Hematopoietic multipotent progenitor cell treated with erythropoietin and hydrocortisone succinate and interleukin-3 and kit ligand, for 15 days (in vitro differentiated cells): ENCODE measurements around the gene CCNO.

ENCODE experiments used
- DNase-seq: peaks from one replicate; pipeline ENCODE4 v3.0.0-alpha.2; 2015; ENCODE audit warnings: low spot score

Gene CCNO

DNA sequence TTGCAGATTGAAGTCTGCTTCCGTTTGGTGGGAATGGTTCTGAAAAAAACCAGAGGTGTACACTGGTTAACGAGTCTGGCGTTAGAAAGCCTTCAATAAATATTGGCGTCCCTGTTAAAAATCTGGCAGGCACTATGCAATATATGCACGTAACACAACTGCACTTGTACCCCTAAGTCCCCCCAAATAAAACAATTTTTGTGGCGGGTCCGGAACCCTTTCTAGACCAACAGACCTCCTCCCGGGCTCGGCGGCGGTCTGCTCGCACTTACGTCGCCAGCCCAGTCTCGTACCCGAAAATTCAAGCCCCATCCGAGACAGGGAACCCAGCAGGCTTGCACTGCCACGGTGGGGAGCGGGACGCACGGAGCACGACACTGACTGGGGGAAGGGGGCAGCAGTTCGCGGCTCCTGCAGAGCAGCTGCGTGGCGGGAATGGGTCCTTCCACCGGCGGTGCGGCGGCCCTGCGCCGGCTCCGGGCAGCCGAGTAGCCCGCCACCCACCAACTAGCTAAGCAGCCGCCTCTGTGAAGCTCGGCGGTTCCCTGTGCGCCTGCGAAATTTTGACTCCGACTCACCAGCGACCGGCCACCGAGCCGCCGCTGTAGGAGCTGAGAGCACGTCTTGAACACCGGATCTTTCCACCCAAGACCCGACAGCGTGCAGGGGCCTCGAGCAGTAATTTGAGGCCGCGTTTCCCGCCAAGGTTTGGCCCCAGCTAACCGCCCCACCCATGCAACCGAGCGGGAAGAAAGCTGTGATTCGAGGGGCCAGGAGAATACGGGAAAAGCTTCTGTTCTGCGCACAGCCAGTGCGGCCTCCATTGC, 10.2 kb downstream of the CCNO start:
- DNase-seq, result no peak

DNA sequence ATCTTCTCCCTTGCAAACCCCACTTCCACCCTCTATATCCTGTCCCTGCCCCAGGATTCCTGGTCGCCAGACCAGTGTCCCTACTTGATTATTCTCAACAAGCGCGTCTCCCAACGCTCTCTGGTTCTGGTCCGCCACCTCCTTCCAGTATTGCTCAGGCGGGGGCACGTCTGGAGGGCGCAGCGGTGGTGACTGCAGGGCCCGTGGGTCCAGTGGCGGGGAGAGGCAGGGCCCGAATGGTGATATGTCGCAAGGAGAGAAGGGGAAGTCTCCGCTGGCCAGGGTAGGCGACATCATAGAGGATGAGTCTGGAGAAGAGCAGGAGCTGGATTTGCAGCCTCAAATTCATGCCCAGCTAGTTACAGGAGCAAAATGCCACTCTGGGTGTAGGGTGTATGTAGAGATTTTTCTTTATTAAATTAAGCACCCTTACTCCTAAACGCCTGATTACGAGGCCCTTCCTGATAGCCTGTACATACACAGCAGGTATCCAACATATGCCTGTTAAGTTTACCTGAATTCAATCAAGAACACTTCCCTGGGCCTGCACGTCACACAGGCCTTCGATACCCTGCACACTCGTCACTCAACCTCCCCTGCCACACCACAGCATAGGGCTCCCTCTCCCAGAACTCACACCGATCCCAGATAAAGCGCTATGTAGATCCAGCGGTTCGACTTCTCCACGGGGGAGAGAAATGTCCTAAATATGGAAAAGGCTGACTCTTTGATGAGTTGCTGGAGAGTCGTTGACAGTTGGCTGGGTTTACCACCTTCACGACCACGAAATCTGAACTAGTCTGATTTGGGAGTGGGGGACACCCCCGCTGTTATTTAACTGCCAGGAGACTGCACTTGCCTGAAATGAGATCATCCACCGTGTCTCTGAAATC, 11.1 kb downstream of the CCNO start:
- no peak for DNase-seq

DNA sequence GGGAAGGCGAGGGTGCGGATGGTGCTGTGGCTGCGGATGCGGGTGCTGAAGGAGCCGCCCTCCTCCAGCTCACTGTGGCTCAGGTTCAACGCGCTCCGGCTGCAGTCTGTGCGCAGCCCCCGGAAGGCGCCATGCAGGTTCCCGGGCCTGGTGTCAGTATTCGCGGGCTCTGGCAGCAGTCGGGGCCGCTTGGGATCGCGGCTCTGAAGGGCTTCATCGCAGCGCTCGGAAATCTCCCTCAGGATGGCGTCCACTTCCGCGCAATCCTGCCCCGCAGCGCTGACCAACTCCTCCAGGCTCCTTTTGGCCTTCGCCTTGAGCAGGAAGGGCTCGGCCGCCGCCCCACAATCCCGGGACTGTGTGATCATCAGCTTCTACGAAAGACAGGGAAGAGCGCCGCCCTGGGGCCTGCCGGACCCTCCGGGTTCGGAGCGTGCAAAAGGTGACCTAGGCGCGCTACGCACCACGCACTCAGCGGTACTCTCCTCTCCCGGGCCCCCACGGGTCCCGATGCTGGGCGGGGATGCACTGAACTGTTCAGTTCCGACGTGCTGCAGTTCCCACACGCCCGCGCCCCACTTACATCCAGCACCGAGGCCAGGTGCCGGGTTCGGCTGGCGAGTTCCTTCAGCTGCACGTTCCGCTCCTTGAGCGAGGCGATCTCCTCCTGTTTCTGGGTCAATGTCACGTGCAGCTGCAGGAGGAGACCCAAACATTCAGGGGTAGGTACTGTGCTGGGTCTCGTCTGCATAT, 12.8 kb downstream of the CCNO start:
- no peak for DNase-seq

DNA sequence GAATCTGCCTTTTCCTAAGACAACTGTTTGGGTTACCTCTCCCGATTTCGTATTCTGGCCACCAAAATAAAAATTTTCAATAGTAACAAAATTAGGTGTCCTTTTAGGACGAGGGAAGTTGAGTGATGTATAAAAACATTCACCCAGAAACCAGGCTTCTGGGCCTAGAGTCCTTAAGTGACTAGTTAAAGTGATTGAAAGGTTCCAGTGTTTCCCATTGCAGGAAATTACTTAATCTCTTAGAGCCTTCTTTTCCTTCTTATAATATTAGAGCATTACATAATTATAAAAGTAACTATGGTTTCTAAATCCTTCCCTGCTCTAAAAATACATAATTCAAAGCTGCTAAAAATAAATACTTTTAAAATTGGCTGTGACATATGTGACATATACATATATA, 13.6 kb downstream of the CCNO start:
- no peak for DNase-seq

DNA sequence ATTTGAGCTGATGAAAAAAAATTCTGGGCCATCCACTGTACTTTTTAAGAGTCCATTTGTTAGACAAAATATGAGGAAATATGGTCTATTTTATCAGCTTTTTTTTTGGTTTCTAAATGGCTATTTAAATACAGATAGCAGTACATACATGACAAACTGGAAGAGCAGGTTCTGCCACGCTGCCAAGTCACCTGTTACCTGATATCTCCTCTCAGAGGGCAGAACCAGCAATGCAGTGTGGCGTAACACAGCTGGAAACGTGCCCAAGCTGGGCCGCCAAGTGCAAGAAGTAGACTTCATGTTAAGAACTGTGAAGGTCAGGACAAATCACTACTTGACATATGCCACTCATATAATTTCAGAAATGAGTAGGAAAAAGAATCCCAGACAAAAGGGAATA, 14.4 kb downstream of the CCNO start:
- DNase-seq, result no peak

DNA sequence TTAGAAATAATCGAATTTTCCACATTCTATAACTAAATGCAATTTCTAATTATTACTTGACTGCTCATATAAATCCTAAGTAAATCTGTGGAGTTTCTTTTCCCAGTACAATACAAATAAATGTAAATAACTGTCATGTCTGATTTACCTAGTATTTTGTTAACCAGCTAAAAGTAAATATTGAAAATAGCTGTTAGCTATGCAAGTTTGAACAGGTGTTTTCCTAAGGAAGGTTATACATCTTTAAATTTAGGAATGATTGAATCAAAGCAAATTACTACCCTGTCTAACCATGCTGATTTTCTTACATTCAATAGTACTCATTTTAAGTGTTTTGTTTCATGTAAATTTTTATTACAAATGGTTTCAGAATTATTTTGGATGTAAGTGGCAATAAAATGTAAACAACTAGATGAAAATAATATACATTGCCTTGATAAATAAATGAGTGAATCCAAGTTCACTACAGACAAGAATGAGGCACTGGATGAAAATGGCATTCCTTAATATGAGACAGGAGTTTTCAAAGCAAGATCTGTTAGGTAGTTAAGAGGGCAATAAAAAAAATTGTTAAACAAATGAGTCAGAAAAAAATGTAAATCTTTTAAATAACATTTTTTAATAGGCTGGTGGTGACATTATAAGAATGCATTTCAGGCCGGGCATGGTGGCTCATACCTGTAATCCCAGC, 22.1 kb downstream of the CCNO start:
- DNase-seq, result no peak

DNA sequence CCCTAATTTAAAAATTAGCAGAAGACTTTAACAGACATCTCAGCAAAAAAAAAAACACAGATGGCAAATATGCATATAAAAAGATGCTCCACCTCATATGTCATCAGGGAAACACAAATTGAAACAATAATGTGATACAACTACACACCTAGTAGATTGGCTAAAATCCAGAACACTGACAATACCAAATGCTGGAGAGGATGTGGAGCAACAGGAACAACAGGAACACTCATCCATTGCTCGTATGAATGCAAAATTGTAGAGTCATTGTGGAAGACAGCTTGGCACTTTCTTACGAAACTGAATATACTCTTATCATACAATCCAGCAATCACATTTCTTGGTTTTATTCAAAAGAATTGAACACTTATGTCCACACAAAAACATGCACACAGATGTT, 28.4 kb downstream of the CCNO start:
- no peak for DNase-seq

DNA sequence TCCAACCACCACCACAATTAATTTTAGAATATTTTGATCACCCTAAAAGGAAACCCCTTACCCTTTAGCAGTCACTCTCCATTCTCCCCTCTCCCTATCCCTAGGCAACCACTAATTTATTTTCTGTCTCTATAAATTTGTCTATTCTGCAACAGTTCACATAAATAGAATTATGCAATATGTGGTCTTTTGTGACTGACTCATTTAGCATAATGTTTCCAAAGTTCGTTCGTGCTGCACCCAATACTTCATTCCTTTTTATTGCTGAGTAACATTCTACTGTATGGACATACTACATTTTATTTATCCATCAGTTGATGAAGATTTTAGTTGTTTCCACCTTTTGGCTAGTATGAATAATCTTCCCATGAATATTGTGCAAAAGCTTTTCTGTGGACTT, 42.2 kb downstream of the CCNO start:
- DNase-seq, result no peak

DNA sequence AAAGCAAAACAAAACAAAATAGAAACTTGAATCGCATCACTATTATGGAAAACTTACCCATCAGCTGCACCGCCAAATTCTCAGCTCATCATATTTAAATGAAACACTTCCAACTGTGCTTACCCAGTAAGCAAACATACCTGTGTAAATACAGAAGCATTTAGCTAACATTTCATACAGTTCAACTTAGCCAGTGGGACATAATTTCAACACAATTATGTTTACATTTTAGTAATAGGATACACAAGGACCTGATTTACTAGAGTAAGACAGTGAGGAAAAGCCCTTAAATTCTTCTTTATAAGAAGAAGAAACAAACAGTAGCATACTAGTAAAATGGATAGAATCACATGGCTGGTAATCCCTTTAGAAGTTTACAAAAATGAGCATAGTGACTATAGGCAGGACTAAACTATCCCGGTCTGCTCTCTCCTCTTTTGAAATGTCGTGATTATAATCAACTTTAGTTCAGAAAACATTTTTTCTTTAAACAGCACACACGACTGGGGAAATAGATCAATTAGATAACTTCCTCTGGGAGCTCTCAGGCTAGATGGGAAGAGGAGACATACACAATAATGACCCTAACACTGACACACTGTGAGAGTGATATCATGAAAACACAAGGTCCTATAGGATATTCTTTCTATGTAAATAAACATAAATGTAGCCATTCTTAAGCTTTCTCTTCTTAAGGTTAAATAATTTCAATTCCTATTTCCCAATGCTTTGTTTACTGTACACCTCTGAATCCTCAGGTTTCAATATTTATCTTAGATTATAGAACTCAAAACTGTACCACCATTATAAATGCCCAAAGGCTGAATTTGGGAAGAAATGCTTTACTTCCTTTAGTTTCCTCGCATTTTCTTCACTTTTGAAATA, 44.5 kb downstream of the CCNO start:
- DNase-seq, result no peak

DNA sequence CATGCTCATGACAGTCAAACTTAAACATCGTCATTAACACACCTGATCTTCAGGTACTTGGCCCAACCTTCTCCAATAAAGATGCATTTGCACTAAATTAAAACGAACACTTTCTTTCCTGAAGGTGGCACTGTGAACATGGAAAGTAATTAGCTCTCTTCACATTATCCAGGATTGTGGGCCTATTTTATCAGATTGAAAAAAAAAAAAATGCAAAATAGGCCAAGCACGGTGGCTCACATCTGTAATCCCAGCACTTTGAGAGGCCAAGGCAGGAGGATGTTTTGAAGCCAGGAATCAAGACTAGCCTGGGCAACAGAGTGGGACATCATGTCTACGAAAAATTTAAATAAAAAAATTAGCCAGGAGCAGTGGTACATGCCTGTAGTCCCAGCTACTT, 46.0 kb downstream of the CCNO start:
- no peak for DNase-seq
